Head of caudate nucleus (tissue), 42 donors: Measurements from ENCODE around the gene ELMOD3.
"Not testable (repeated sequence)": the region's sequence is repeated elsewhere in the genome, so short reads cannot be mapped to it uniquely, and the experiment has no call there.

Source experiments
- DNase-seq, 42 donors: peaks; one replicate each; pipeline versions ENCODE4 v3.0.0 to v3.0.0-alpha.2; 2020 to 2021; ENCODE audit warnings: mixed read lengths in 7 of 42
- intact Hi-C: fragments of 100-400 bp; cut with DNase I; formaldehyde crosslinking; loops from one replicate; pipeline ENCODE4 v1.15.0; 2022

The ELMOD3 gene

GRCh38 chr2:85327160-85327821, 27.3 kb upstream of the ELMOD3 start:
- intact Hi-C loops, result loop anchor here (10.0 kb wide), 1 partner anchor 228 kb away; no protein-coding TSS in a partner anchor
- peak in 36 of 42 donors; percentile 6 to 65 (median 39) for DNase-seq

- intact Hi-C loops, result loop anchor here (1.0 to 10.0 kb wide), 2 partner anchors 26 to 227 kb away; partner anchors contain the start of genes ELMOD3 and RETSAT
- DNase-seq, result peak; percentile 75 to 97 (median 92)
Measured at GRCh38 chr2:85327822-85328617, 26.5 kb upstream of the ELMOD3 start, which contains the start of gene TGOLN2. Gene TGOLN2, minus strand, starts transcription at chr2:85327989. Its CDS starts 27 bp downstream, at chr2:85327962.

GRCh38 chr2:85329181-85329651, 25.4 kb upstream of the ELMOD3 start:
- intact Hi-C loops, result loop anchor here (10.0 kb wide), 1 partner anchor 226 kb away; no protein-coding TSS in a partner anchor
- no peak for DNase-seq

- intact Hi-C loops, result loop anchor here (10.0 kb wide), 1 partner anchor 225 kb away; no protein-coding TSS in a partner anchor
- DNase-seq, result not testable (repeated sequence)
Measured at GRCh38 chr2:85329701-85330100, 24.9 kb upstream of the ELMOD3 start.

- no peak for DNase-seq
- intact Hi-C loops, result no loop called here
Measured at GRCh38 chr2:85330839-85331636, 23.5 kb upstream of the ELMOD3 start.

GRCh38 chr2:85333877-85334276, 20.7 kb upstream of the ELMOD3 start:
- intact Hi-C loops, DNase-seq: not testable (repeated sequence)

- no peak for DNase-seq
- intact Hi-C loops, result no loop called here
Measured at GRCh38 chr2:85334928-85335327, 19.6 kb upstream of the ELMOD3 start.

GRCh38 chr2:85340034-85340892, 14.3 kb upstream of the ELMOD3 start:
- intact Hi-C loops, result no loop called here
- DNase-seq, result no peak

- no peak for DNase-seq
- intact Hi-C loops, result no loop called here
Measured at GRCh38 chr2:85341269-85342029, 13.1 kb upstream of the ELMOD3 start.

- intact Hi-C loops, result no loop called here
Measured at GRCh38 chr2:85342156-85342555, 12.4 kb upstream of the ELMOD3 start.

GRCh38 chr2:85343207-85343895, 11.2 kb upstream of the ELMOD3 start:
- DNase-seq, intact Hi-C loops: not testable (repeated sequence)

More at GRCh38 chr2:85342156-85342555, 12.4 kb upstream of the ELMOD3 start:
- DNase-seq, result no peak

GRCh38 chr2:85344356-85344954, 10.1 kb upstream of the ELMOD3 start:
- DNase-seq, result no peak
- intact Hi-C loops, result no loop called here

- intact Hi-C loops, result no loop called here
- DNase-seq, result no peak
Measured at GRCh38 chr2:85347599-85347998, 7.0 kb upstream of the ELMOD3 start.

- intact Hi-C loops, result loop anchor here (1.0 to 2.0 kb wide), 2 partner anchors 26 to 65 kb away; partner anchors contain the start of gene SH2D6
Measured at GRCh38 chr2:85353876-85354285, 688 bp upstream of the ELMOD3 start.

GRCh38 chr2:85355073-85355410, 473 bp downstream of the ELMOD3 start:
- DNase-seq, result peak in 1 of 42 donors; percentile 21

More at GRCh38 chr2:85353876-85354285, 688 bp upstream of the ELMOD3 start:
- peak in 17 of 42 donors; percentile 4 to 43 (median 15) for DNase-seq

GRCh38 chr2:85355521-85355920, 952 bp downstream of the ELMOD3 start:
- intact Hi-C loops, result loop anchor here (2.0 kb wide), 1 partner anchor 63 kb away; the partner anchor contains the start of gene SH2D6
- DNase-seq, result peak in 1 of 42 donors; percentile 13

More at GRCh38 chr2:85355073-85355410, 473 bp downstream of the ELMOD3 start:
- intact Hi-C loops, result loop anchor here (2.0 kb wide), 1 partner anchor 64 kb away; the partner anchor contains the start of gene SH2D6
